Thyroid gland (tissue), 4 donors: ENCODE measurements around the gene TIPIN. TPM values are rescaled to one million over a fixed set of nuclear protein-coding genes. Genes with fewer than 3 reads are reported as not detected.

ENCODE experiments used
- DNase-seq, 2 donors: peaks; one replicate each; pipeline ENCODE4 v3.0.0-alpha.2; 2019
- H3K27ac ChIP-seq, 3 donors: fragments of 200-600 bp; sonication (generic); 1 replicate in 2 of 3; 2 replicates in 1 of 3; pipeline ENCODE4 v1.5.1; 2016 to 2019; ENCODE audit warnings: mild to moderate bottlenecking in 1 of 3, moderate library complexity in 1 of 3
- H3K27me3 ChIP-seq: fragments of 200-600 bp; sonication (generic); one replicate; pipeline ENCODE4 v1.5.1; 2019
- H3K36me3 ChIP-seq, 2 donors: fragments of 200-600 bp; sonication (generic); one replicate each; pipeline ENCODE4 v1.5.1; 2016 to 2019
- H3K4me1 ChIP-seq, 2 donors: fragments of 200-600 bp; sonication (generic); one replicate each; pipeline ENCODE4 v1.5.1; 2017 to 2019
- H3K4me3 ChIP-seq, 3 donors: fragments of 200-600 bp; sonication (generic); replicated peaks in 1 of 3; 1 replicate in 2 of 3; 2 replicates in 1 of 3; pipeline ENCODE4 v1.5.1; 2016; ENCODE audit warnings: mild to moderate bottlenecking in 1 of 3
- H3K9me3 ChIP-seq: fragments of 200-600 bp; sonication (generic); one replicate; pipeline ENCODE4 v1.5.1; 2017
- POLR2A ChIP-seq, 2 donors: fragments of 450-650 bp; IDR thresholded peaks; one replicate each; pipeline ENCODE4 v1.6.1; 2017; ENCODE audit warnings: antibody characterized with exemption in 2 of 2, mild to moderate bottlenecking in 2 of 2, moderate library complexity in 1 of 2
- WGBS, 2 donors: methylation state at CpG; one replicate each; pipeline ENCODE4 v1.1.5; 2017; 5-methylcytosine and 5-hydroxymethylcytosine counted together
- intact Hi-C: fragments of 100-400 bp; cut with DNase I; formaldehyde crosslinking; loops from one replicate; pipeline ENCODE4 v1.15.1; 2023
- total RNA-seq, 4 donors: library from RNA; depleted of rRNA; stranded (reverse); fragments of >200 nt; gene quantifications; one replicate each; pipeline ENCODE4 v1.2.3, GENCODE V29; 2016
- TF ChIP-seq, protein P1 (sequence below), 6 experiments: fragments of 200-600 bp in 3 of 6; fragments of 450-650 bp in 3 of 6; sonication (generic) in 3 of 6; IDR thresholded peaks; one replicate each; pipeline ENCODE4 v1.5.1; 2016 to 2019; ENCODE audit warnings: antibody characterized with exemption in 6 of 6, mild to moderate bottlenecking in 2 of 6, inconsistent platforms in 1 of 6, moderate library complexity in 1 of 6

The TIPIN gene
- total RNA-seq, 4 donors from 2014 or later: 4.5 to 7.5 (median 6.5) TPM

DNA sequence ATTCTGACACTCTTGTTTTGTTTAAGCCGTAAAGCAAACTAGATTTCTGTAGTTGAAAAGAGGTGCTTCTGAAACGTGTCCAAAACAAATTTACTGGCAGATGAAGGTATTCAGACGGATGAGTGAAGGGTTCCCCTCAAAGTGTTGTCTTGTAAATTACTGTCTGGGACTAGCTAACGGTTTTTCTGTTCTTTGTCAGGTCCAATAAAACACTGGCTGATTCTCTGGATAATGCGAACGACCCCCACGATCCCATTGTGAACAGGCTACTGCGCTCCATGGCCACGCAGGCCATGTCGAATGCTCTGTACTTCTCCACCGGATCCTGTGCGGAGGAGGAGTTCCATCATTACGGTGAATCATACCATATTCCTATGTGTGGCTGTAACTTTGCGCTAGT lies 27.7 kb downstream of the TIPIN start:
- Histone ChIP-seq H3K27ac (no peak overlapping the region), H3K36me3 (peaks cover 61 to 65% of the 10 kb centered on the region in 2 donors), H3K9me3 (no peaks in the 10 kb centered on the region), H3K4me3 (no peak overlapping the region), H3K27me3 (no peaks in the 10 kb centered on the region), H3K4me1 (no peaks in the 10 kb centered on the region)
- WGBS, 2 donors: 96% methylated on average over 14 of the region's 14 CpGs
- TF ChIP-seq, protein P1, sequence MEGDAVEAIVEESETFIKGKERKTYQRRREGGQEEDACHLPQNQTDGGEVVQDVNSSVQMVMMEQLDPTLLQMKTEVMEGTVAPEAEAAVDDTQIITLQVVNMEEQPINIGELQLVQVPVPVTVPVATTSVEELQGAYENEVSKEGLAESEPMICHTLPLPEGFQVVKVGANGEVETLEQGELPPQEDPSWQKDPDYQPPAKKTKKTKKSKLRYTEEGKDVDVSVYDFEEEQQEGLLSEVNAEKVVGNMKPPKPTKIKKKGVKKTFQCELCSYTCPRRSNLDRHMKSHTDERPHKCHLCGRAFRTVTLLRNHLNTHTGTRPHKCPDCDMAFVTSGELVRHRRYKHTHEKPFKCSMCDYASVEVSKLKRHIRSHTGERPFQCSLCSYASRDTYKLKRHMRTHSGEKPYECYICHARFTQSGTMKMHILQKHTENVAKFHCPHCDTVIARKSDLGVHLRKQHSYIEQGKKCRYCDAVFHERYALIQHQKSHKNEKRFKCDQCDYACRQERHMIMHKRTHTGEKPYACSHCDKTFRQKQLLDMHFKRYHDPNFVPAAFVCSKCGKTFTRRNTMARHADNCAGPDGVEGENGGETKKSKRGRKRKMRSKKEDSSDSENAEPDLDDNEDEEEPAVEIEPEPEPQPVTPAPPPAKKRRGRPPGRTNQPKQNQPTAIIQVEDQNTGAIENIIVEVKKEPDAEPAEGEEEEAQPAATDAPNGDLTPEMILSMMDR (IDR thresholded peaks at IDR 0.05): no peak
- TF ChIP-seq POLR2A (IDR thresholded peaks at IDR 0.05): no peak
- intact Hi-C loops: no loop called here
- no peak for DNase-seq

- TF ChIP-seq, protein P1 (IDR thresholded peaks at IDR 0.05): no peak
- TF ChIP-seq POLR2A (IDR thresholded peaks at IDR 0.05): no peak
- WGBS, 2 donors: 96 to 98% methylated on average over 4 of the region's 4 CpGs
- intact Hi-C loops: no loop called here
- no peak for DNase-seq
- no peak overlapping the region for H3K27ac ChIP-seq
- no peaks in the 10 kb centered on the region for H3K27me3 ChIP-seq
- H3K4me1 ChIP-seq: no peaks in the 10 kb centered on the region
- peaks cover 69 to 72% of the 10 kb centered on the region in 2 donors for H3K36me3 ChIP-seq
- no peaks in the 10 kb centered on the region for H3K9me3 ChIP-seq
- H3K4me3 ChIP-seq: no peak overlapping the region
These were observed 28.7 kb downstream of the TIPIN start for GRCh38 chr15:66327736-66328135.

GRCh38 chr15:66326051-66326450 lies 30.4 kb downstream of the TIPIN start:
- Histone ChIP-seq H3K27me3 (no peaks in the 10 kb centered on the region), H3K36me3 (peaks cover 67 to 71% of the 10 kb centered on the region in 2 donors), H3K9me3 (no peaks in the 10 kb centered on the region), H3K4me1 (no peaks in the 10 kb centered on the region), H3K4me3 (no peak overlapping the region), H3K27ac (no peak overlapping the region)
- TF ChIP-seq POLR2A (IDR thresholded peaks at IDR 0.05): no peak
- TF ChIP-seq, protein P1 (IDR thresholded peaks at IDR 0.05): no peak
- DNase-seq: no peak
- WGBS, 2 donors: 93 to 95% methylated on average over 11 of the region's 11 CpGs
- intact Hi-C loops: no loop called here

- no peak overlapping the region for H3K4me3 ChIP-seq
- TF ChIP-seq, protein P1 (IDR thresholded peaks at IDR 0.05): no peak
- no peak for TF ChIP-seq POLR2A (IDR thresholded peaks at IDR 0.05)
- no peaks in the 10 kb centered on the region for H3K27me3 ChIP-seq
- intact Hi-C loops: no loop called here
- H3K27ac ChIP-seq: no peak overlapping the region
- no peak for DNase-seq
- no peaks in the 10 kb centered on the region for H3K4me1 ChIP-seq
- H3K36me3 ChIP-seq: peaks cover 55 to 66% of the 10 kb centered on the region in 2 donors
- no peaks in the 10 kb centered on the region for H3K9me3 ChIP-seq
- 87 to 88% methylated on average over 12 of the region's 12 CpGs for WGBS, 2 donors
These were observed 33.1 kb downstream of the TIPIN start for GRCh38 chr15:66323312-66323928.

GRCh38 chr15:66312144-66312543 lies 44.3 kb downstream of the TIPIN start:
- intact Hi-C loops: no loop called here
- Histone ChIP-seq H3K36me3 (peaks cover 12 to 27% of the 10 kb centered on the region in 2 donors), H3K4me3 (no peak overlapping the region), H3K4me1 (peaks cover 6 to 8% of the 10 kb centered on the region in 2 donors), H3K27ac (no peak overlapping the region), H3K9me3 (no peaks in the 10 kb centered on the region), H3K27me3 (no peaks in the 10 kb centered on the region)
- 95 to 100% methylated on average over 2 of the region's 2 CpGs for WGBS, 2 donors
- no peak for TF ChIP-seq POLR2A (IDR thresholded peaks at IDR 0.05)
- TF ChIP-seq, protein P1 (IDR thresholded peaks at IDR 0.05): no peak
- DNase-seq: no peak
